H1 (cell line): ENCODE results near the gene HOXD4. TPM values are rescaled to one million over a fixed set of nuclear protein-coding genes. Genes with fewer than 3 reads are reported as not detected.

ENCODE experiments used
- BCL11A ChIP-seq, 2 experiments: IDR thresholded peaks; one replicate each; pipeline ENCODE4 v1.6.1; 2011; ENCODE audit warnings: low read depth in 2 of 2, low read length in 2 of 2, mild to moderate bottlenecking in 2 of 2
- CHD7 ChIP-seq: fragments of 300-600 bp; sonication (generic); IDR thresholded peaks from 2 replicates; pipeline ENCODE4 v1.7.1; 2012; ENCODE audit warnings: low read length, moderate library complexity, mild to moderate bottlenecking, inconsistent platforms; ENCODE audit not compliant: insufficient replicate concordance
- GABPA ChIP-seq: IDR thresholded peaks from 2 replicates; pipeline ENCODE4 v1.6.1; 2011; ENCODE audit warnings: mild to moderate bottlenecking, low read length, moderate library complexity, borderline replicate concordance; ENCODE audit not compliant: insufficient read depth
- JUN ChIP-seq: IDR thresholded peaks from 2 replicates; pipeline ENCODE4 v1.6.1; 2011; ENCODE audit warnings: low read depth, mild to moderate bottlenecking, improper control_type of control experiment, low read length
- MAX ChIP-seq: IDR thresholded peaks from 2 replicates; pipeline ENCODE4 v1.6.1; 2012; ENCODE audit warnings: inconsistent platforms
- RFX5 ChIP-seq: IDR thresholded peaks from 2 replicates; pipeline ENCODE4 v1.6.1; 2011; ENCODE audit warnings: low read depth, low read length, improper control_type of control experiment, borderline replicate concordance
- SUZ12 ChIP-seq: fragments of 200-600 bp; sonication (generic); IDR thresholded peaks from 2 replicates; pipeline ENCODE4 v1.6.1; 2012; ENCODE audit warnings: mild to moderate bottlenecking, inconsistent platforms, low read length, moderate library complexity, mixed read lengths
- USF2 ChIP-seq: IDR thresholded peaks from 2 replicates; pipeline ENCODE4 v1.6.1; 2011; ENCODE audit warnings: low read length, improper control_type of control experiment
- polyA plus RNA-seq, 7 experiments: library from polyadenylated mRNA; depleted of rRNA in 3 of 7; stranded (reverse) in 5 of 7; unstranded in 2 of 7; fragments of >200 nt in 5 of 7; fragments of 200-250 nt in 2 of 7; gene quantifications; 1 replicate in 5 of 7; 2 replicates in 1 of 7; 4 replicates in 1 of 7; pipeline versions ENCODE4 v1.2.1 to v1.2.3, GENCODE V29; 2011 to 2013; ENCODE audit warnings: missing spikeins in 2 of 7, mixed read lengths in 2 of 7
- total RNA-seq: library from RNA; stranded (reverse); fragmentation: NEBNext Ultra II Directional; extraction: Animal tissue kit (Norgen Biotek cat#: 25700); gene quantifications from 2 replicates; pipeline ENCODE4 v1.2.1, GENCODE V29; 2021

Gene HOXD4
- total and polyA plus RNA-seq, 2 of the 8 experiments (the other 6 are each of a cell fraction or from before 2014, with no cell fraction given), result not detected

- TF ChIP-seq MAX, result peak; percentile 60
- TF ChIP-seq BCL11A (IDR thresholded peaks at IDR 0.05; ENCODE audit: low read depth in 2 of 2, low read length in 2 of 2), result no peak
- TF ChIP-seq RFX5, result no peak
- TF ChIP-seq USF2, result peak; percentile 65
- TF ChIP-seq JUN, result no peak
- peak; percentile 70 for TF ChIP-seq SUZ12
- TF ChIP-seq CHD7, result no peak
- TF ChIP-seq GABPA, result no peak; the same call in 1 of the 2 replicates
Measured at GRCh38 chr2:176122683-176123410, 28.5 kb upstream of the HOXD4 start, which contains the start of gene HOXD9 (continued).
